ENCODE measurements around the gene SNIP1.

GRCh38 chr1:37497832-37498231 is 56.3 kb downstream of the SNIP1 start:
- TF ChIP-seq POLR2AphosphoS5 (IDR thresholded peaks at IDR 0.05; ENCODE audit: low read depth, low read length) (no peak), TAF1 (IDR thresholded peaks at IDR 0.05; ENCODE audit: borderline replicate concordance, insufficient read depth, low read length) (no peak), FOXP2 (optimal IDR thresholded peaks at IDR 0.05; ENCODE audit: borderline replicate concordance, extremely low read depth, extremely low read length, insufficient read depth) (no peak), SIN3A (IDR thresholded peaks at IDR 0.05; ENCODE audit: borderline replicate concordance, insufficient read depth, low read length) (no peak), REST (IDR thresholded peaks at IDR 0.05; ENCODE audit: insufficient read depth in 1 of 2, low read depth in 2 of 2, low read length in 2 of 2) (no peak)

All from PFSK-1 (cell line).